CD4-positive, alpha-beta T cell treated with Interleukin-6 at 100 ng/mL for 8 hours (primary cell): ENCODE measurements around the gene GABRB2.

Source experiments
- DNase-seq: peaks from one replicate; pipeline ENCODE4 v3.0.0-alpha.2; 2020; ENCODE audit warnings: mixed read lengths, low spot score

The GABRB2 gene

DNA sequence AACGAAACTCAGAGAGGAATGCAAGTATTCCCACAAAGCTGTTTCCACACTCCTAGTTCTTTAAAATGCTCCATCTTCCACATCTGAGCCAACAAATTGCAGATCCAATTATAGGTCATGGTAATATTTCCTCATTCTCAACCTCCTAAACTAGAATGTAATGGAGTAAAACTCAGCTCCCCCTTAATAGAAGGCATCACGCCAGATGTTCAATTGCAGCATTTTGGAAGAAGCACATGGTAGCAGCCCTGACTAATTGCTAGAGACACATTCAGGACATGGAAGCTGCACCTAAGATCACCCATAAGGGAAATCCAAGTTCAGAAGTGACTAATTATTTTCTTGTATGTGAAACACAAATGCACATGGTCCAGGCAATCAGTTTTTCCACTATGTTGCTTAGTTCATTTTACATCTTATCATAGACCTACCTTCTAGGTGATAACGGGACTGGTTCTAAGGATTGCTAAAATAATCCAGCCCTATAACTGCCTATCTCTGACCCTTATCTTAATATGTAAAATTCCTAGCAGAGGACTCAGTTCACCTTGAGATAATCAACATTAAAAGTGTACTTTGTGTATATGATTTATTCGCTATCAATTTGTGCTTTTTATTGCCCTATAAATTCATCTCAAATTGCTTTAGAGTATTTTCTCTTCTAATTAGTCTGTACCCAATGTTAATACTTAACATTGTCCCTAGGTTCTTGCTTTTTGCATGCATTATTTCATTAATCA is 75.1 kb downstream of the GABRB2 start:
- no peak for DNase-seq

DNA sequence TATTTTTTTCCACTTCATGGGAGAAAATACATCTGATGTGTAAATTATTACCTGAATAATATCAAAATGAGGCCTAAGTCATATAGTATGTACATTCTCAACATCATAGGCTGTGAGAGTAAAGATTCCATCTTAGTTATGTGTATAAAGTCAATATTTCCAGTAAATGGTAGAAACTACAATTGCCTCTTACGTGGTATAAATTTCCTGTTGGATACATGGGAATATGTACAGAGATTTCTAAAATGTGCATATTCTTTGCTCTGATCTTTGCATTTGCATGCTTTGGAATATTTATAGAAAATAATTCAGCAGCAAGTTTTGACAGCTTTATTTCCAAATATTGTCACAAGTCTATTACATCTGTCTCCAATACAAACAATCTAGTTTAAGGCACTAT is 78.8 kb downstream of the GABRB2 start:
- no peak for DNase-seq

DNA sequence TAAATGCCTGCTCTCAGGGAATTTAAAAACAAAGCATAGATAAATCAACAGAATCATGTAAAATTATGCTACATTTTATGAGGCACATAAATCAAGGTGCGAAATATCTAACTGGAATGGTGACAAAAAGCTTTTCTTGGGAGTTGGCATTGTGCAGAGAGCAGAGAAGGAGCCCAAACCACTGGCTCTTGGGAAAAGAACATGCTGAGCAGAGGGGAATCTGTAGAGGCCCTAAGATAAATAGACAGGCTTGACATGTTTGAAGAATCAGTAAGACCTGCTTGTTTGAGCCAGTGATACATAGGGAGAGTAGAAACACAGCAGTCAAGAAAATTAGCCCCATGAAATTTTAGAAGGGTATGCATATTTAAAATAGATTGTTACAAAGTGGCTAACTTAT is 85.8 kb downstream of the GABRB2 start:
- DNase-seq, result no peak

DNA sequence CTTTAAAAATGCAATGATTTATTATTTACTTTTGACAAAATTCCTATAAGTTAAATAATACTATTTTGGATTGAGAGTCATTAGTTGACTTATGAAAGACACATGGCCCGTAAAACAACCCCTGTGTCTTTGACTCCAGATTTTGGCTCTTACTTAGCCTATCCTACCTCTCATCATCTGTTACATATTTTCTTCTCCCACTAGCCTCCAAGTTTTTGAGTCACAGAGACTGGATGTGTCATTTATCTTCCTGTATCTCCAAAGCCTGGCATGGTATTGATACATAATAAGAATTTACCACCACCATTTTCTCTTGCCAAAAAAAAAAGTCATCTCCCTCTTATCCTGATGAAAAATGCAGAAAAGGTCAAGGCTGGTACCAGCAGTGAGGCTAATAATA is 99.9 kb downstream of the GABRB2 start:
- no peak for DNase-seq

DNA sequence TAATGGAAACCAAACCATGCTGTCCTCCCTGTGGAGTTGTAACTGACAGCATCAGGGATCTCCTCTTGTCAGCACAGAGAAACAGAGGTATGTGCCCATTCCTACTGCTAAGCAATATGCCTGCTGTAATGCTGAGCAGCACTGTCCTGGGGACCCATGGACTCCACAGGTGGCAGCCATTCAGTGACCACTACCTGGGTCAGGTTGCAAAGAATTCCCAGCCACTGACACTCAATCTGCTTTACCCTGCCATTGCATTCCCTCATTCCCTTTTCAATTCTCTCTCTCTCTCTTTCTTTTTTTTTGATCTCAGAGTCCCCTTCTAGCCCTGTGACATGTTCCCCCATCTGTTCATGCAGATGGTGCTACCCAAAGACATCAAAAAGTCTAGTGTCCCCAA is 104.1 kb downstream of the GABRB2 start:
- no peak for DNase-seq

DNA sequence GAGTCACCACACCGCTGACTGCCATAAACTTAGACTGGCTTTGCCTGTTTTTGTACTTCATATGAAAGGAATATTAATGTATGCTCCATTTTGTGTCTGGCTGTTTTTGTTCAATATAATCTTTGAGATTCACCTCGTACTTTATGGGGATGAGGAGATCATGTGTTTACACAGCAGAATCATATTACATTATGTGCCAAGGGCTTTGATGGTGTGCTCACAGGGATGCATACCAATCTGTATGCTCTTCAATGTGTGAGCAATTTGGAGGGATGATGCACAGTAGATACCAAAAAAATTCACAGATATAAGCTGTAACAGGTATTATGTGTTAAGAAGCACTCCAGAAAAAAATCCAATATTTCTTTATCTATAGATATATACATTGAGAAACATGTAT is 113.7 kb downstream of the GABRB2 start:
- no peak for DNase-seq

DNA sequence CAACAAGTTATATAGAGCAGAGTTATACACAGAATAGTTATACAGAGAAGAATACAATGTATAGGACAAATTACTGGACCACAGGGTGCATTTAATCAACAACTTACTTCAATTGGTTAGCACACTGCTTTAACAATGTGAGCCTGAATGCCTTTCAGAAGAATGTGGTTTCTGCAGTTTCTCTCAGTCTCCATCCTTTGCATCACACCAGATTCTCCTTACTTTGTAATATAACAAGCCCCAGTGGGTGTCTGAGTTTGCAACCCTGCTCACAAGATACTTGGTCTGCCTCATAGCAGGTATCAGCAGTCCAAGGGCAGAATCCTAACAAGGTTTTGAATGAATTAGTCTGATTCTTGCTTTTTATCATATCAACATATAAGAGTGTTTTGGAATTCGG is 114.6 kb downstream of the GABRB2 start:
- no peak for DNase-seq

DNA sequence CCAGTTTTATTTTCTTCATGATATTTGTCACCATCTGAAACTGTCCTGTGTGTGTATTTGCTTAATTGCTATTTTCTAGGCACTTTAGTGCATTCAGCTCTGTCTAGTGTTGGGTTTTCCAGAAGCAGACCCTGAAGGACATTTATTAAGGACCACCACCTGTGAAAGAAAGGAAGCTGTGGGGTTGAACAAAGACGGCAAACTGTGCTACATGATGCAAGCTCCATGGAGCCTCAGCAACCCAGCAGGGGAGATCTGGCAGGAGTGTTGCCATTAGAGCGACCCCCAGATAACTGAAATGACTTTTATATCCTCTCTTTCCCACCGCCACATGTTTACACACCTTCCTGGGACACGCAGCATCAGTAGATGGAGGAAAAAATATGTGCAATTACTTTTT is 125.5 kb downstream of the GABRB2 start:
- no peak for DNase-seq

DNA sequence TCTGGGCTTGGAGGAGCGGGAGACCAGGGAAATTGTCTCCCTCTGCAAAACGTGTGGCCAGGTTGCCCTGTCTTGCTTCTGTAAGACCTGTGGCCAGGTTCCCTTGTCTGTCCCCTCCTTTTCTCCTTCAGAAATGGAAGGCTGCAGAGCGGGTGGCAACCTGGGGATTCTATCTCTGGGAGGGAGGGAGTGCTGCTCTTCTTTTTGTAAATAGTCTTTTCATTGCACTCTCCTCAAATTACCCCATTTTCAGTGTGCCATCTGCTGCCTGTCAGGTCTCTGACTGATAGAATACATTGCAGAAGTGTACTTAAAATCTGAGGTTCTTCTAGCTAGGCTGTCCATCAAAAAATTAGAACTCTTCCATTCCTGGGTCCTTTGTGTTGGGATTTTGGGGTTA is 126.0 kb downstream of the GABRB2 start:
- DNase-seq, result no peak

DNA sequence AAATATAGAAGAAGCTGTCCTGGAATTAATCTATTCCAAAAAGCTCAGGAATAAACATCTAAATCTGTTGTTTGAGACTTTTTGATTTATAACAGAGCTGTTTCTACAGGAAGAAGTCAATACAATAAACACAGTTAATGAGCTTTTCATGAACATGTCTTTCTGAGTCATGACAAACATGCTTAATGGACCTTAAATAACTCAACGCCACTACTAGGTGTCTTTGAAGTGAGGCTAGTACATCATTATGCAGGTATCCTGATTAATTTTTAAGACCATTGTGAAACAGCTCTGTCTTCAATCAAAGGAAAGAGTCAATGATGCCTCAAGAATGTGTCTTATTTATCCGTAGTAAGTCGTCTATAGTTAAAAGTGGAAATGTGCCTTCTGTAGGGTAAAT is 131.6 kb downstream of the GABRB2 start:
- DNase-seq, result no peak

DNA sequence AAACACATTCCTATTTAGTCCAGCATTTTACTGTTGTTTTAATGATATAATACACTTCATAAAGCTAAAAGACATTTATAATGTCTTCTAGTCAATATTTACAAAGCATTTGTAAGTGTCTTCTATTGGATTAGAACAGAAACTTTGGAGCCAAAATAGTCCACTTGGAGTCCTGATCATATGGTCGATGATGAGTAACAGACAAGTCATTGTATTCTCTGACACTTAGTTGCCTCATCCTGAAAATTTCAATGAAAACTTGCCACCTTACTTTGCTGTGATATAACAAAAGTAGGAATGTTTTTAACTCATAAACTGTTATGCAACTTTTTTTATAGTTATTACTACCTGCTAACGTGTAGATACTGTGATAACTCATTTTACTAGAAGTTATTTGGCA is 132.5 kb downstream of the GABRB2 start:
- no peak for DNase-seq

DNA sequence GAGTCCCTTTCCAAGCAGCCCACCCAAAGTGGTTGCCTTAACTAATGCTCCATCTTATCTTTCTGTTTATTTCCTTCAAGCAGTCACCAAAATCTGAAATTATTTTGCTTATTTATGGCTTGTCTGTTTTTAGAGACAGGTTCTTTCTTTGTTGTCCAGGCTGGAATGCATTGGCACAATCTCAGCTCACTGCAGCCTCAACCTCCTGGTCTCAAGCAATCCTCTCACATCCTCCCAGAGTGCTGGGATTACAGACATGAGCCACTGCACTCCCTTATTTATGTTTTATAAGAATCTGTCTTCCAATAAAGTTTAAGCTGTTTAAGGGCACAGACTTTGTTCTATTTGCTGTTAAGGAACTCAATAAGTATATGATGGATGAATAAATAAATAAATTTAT is 133.7 kb downstream of the GABRB2 start:
- DNase-seq, result no peak

DNA sequence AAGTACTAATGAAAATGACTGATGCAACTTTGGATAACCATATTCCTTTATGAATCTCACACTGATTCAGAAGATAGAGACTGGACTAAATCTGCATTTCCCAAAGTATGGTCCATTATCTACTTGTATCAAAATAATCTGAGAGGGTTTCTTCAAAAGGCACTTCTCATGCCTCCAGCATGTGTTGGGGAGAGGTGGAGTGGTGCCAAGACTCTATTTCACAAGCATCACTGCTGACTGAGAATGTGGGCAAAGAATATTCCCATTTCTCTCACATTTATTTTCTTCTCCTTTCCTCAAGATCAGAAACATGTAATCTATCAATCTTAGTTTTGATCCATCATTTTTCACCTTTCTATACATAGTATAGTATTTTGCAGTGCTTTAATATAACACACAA is 135.4 kb downstream of the GABRB2 start:
- no peak for DNase-seq

DNA sequence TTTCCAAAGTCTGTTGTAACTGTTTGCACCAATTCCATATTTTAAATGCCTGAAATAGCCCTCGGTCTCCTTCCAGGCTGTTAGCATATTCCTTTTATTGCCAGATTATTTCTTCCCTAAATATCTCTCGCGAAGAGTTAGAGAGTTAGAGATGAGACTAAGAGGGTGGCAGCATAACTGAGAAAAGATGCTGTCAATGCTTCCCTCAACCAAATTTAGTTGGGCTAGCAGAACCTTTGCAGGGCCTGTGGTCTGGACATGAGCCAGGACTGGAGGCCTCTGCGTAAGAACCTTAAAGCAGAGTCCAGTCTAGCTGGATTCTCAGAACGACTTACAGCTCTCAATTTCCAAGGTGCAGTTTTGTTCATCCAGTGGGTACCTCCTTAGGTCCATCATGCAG is 135.9 kb downstream of the GABRB2 start:
- no peak for DNase-seq

DNA sequence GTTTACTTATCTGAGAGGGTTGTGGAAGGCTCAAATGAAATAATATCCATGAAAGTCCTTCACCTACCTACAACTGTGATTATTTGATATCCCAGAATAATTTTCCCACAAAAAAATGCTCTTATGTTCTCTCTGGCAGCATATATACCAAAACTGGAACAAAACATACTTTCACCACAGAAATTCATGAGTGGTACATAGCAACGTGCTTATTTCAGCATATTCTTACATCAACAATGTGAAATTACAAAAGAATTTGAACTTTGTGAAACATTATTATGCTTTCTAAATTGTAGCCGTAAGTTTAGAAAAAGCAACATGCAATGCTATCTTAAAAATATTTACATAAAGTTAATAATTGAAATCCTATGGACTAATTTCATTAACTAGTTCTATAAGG is 137.1 kb downstream of the GABRB2 start:
- DNase-seq, result no peak

DNA sequence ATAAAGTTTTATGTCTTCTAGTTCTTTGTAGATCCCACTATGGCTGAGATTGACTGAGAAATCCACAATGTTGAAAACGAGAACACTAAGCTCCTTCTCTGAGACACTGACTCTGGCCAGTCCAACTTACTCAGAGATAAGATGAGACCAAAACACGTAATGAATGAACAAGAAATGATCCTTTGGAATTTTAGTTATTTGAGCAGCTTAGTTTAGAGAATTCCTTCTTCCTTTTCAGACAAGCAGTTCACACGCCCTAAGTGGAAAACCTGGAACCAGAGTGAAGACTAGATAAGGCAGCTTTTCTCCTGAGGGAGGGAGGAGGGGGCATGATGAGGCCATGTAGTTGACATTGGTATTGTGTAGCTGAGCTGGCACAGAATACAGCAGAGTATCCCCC is 139.6 kb downstream of the GABRB2 start:
- DNase-seq, result no peak

DNA sequence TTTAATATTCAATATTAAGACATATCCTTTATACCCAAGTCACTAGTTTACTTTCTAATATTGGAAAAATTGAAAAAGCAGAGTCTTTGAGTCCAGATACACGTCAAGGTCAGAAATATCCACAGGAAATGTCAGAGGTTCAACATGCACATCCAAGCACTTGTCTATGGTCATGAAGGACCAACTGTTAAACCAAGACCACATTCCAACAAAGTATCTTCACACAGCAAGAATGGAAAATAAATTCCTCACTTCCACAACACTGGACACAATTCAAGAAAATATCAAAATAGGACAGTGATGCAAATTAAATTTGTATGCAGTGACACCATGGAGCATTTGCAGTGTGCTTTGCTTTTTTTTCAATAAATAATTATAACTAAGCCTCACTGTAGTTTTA is 142.5 kb downstream of the GABRB2 start:
- DNase-seq, result no peak

DNA sequence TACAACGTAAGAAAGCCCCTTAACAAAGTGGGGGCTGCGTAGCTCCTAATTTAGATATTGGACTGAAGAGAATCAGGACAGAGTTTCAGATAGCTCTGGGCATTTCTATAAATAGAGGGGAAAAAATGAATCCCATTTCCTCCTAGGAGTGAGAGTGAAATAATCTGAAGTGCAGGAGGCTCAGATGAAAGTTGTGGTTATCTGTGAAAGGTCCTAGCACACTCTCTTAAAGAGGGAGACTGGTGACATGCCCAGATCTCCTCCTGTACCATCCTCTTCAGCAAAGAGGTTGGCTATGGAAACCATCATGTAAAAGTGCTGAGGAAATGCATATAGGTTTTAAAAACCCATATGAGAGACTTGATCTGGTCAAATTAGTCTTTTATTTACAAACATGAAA is 143.4 kb downstream of the GABRB2 start:
- no peak for DNase-seq

DNA sequence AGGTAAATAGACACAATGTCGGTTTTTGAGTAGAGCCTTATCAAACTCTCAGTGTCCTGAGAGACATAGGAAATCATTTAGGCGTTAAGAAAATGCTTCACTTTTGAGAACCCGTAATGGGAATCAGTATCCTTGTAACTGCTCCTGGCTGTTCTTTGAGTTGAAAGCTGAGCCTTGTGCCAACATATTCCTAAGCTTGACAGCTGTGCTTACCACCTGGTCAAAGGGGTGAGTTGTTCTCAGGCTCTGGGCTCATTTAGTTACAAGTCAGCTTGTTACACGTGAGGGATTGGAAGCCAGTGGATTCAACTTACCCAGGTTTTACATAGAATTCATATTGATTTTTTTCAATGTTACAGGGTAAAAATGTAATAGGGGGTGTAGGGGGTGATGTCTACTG is 145.9 kb downstream of the GABRB2 start:
- no peak for DNase-seq

DNA sequence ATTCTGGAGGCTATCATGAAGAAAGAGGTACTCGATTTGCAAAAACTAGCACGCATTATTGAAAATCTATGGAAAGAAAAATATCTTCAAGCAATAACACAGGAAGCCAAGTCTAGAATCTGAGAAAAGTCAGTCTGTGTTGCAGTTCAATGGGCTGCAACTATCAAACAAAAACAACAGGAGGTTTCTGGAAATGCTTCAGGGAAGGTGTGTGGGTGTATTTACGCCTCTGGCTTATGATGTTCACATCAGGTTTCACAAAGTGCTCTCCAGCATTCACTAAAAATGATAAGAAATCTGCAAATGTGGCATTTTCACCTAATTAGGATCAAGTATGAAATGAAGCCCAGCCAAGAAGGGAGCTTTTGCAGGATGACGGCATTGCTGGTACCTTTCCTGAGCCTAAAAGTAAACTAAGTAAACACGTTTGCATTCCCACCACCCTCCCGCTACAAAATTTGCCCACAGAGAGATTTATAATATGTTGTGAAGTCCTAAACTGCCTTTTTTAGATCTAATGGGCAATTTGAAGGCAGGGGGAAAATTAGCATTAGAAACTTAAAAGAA is 146.4 kb downstream of the GABRB2 start:
- no peak for DNase-seq

DNA sequence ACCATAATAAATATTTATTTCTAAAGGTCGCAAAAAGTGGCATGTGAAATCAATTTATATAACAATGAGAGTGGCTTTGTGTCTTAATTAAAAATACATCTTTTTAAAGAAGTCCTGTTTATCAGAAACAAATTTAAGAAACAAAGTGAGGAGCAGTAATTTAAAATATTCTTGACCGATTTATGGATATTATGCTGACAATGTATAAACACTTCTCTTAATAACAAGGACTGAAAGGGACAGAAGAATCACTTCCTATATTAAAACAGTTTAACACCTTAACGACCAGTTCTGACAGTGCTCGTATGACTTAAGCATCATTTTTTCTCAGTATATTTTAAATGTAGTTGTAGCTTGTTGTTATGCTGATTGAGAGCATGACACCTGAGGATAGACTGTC is 149.1 kb downstream of the GABRB2 start:
- DNase-seq, result no peak

DNA sequence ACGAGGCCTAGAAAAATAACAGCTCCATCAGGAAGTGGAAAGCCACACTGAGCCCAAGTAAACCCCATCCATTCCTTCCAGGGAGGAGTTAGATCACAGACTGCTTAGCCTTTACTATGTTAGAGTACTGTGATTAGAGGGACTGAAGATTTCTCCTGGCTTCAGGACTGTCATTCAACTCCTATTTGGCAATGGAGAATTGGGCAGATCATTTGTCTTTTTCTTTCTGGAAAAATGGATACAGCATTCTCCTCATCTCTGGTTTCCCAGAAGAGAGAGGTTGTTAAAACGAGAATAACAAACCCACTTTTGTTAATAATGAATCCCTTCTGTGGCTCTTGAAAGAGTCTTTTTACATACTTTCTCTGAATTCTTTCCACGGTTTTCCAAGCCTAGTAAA is 150.4 kb downstream of the GABRB2 start:
- DNase-seq, result no peak

DNA sequence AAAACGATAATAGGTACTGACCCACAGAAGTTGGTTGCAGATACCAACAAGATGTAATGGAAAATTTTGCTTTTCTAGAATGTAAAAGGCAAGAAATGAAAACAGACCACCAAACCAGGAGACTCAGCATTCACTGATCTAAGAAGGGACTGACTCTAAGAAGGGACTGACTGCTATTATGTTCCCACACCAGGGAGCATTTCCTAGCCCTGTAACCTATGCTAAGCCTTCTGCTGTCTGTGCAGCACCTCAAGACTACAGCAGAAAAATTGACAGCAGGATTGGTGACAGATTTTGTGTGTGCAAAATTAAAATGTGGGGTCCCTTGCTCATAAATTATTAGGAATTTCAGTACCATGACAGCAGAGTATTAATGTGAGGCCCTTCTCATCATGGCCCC is 154.8 kb downstream of the GABRB2 start:
- no peak for DNase-seq

DNA sequence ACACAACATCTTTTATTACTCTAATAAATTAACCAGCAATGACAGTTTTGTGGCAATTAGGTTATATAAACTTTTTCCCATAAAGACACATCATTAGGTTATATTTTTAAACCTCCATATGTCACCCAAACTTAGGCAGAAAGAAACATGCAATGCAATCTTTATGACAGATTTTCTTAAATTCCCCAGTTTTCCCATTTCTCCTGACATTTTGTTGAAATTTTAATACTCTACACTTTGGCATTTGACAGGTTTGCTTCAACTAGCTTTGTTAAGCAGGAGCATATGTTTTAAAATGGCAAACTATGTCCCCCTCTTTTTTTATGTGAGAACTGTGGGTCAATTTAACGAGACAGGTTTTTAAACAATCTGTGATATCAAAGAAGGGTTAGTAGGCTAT is 155.5 kb downstream of the GABRB2 start:
- no peak for DNase-seq
